ENCODE measurements around the gene COA8. TPM values are rescaled to one million over a fixed set of nuclear protein-coding genes. Genes with fewer than 3 reads are reported as not detected.
A peak's percentile ranks its signal among the peaks of the same experiment; 100 is the strongest.

COA8 gene
- total and polyA plus RNA-seq, 7 experiments from 2014 or later = 13.6 to 51.3 (median 25.5) TPM

DNA sequence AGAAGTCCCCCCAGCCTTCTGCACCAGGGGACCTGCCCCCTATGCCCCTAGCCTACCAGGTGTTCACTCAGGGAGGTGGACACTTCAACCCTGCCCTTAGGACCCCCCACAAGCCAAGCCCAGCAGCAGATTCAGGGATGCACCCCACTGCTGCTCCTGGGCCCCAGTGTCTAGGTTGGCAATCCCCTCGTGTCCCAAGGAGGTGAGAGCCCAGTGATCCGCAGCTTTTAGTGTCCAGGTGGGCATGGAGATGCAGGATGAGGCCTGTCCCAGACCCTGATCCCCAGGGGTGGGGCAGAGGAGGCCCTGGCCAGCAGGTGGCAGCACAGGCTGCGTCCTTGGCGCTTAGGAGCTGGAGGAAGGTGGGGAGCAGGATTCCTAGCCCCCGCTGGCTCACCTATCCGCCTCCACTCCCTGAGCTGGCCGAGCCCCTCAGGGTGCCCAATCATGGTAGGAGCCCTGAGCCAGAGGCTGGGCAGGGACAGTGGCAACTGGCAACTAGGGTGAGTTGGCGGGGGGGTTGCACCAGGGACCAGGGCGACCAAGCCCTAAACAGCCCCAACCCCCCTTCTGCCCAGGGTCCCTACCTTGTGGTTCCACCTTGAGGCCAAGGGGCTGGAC lies 44.2 kb upstream of the COA8 start:
- Histone ChIP-seq H3K27ac (ENCODE audit: low read depth, low read length) (no peak overlapping the region), H3K4me1 (ENCODE audit: control insufficient read depth in 2 of 2, insufficient read depth in 2 of 2, low read length in 2 of 2) (peaks cover 7 to 15% of the 10 kb centered on the region in 2 donors), H3K27me3 (ENCODE audit: control insufficient read depth in 2 of 2, insufficient read depth in 2 of 2, low read length in 2 of 2) (no peaks in the 10 kb centered on the region), H3K9me3 (ENCODE audit: control insufficient read depth in 2 of 3, low read length in 3 of 3) (no peaks in the 10 kb centered on the region), H3K36me3 (ENCODE audit: control insufficient read depth in 2 of 3, insufficient read depth in 3 of 3, low read length in 3 of 3) (no peaks in the 10 kb centered on the region), H3K4me3 (ENCODE audit: low read length) (no peak overlapping the region)
- no peaks in the 10 kb centered on the region for H3K9me3 Mint-ChIP-seq
- peak overlapping the region in 4 of 10 donors; percentile 44 to 80 (median 71) for H3K4me3 Mint-ChIP-seq
- DNase-seq = peak; percentile 24 to 69 (median 51)
- H3K27me3 Mint-ChIP-seq = peaks cover 0 to 11% (median 2%) of the 10 kb centered on the region in 5 donors
- CTCF ChIA-PET = interaction anchor here (0.7 to 1.5 kb wide), 7 partner anchors 12 to 33 kb away, joined by 3 to 5 read pairs (median 3); no protein-coding TSS in a partner anchor
- POLR2A ChIA-PET = interaction anchor here (0.7 to 1.8 kb wide), 4 partner anchors 9 to 39 kb away, joined by 3 to 8 read pairs (median 3); no protein-coding TSS in a partner anchor
- peak; percentile 44 for ATAC-seq
- intact Hi-C loops (cut with micrococcal nuclease) = loop anchor here (1.0 to 2.0 kb wide), 2 partner anchors 18 to 28 kb away; no protein-coding TSS in a partner anchor
- H3K36me3 Mint-ChIP-seq = no peaks in the 10 kb centered on the region
- peaks cover 0 to 17% (median 10%) of the 10 kb centered on the region in 7 donors for H3K4me1 Mint-ChIP-seq
- H3K27ac Mint-ChIP-seq = peak overlapping the region in 2 of 9 donors; percentile 34 to 57

DNA sequence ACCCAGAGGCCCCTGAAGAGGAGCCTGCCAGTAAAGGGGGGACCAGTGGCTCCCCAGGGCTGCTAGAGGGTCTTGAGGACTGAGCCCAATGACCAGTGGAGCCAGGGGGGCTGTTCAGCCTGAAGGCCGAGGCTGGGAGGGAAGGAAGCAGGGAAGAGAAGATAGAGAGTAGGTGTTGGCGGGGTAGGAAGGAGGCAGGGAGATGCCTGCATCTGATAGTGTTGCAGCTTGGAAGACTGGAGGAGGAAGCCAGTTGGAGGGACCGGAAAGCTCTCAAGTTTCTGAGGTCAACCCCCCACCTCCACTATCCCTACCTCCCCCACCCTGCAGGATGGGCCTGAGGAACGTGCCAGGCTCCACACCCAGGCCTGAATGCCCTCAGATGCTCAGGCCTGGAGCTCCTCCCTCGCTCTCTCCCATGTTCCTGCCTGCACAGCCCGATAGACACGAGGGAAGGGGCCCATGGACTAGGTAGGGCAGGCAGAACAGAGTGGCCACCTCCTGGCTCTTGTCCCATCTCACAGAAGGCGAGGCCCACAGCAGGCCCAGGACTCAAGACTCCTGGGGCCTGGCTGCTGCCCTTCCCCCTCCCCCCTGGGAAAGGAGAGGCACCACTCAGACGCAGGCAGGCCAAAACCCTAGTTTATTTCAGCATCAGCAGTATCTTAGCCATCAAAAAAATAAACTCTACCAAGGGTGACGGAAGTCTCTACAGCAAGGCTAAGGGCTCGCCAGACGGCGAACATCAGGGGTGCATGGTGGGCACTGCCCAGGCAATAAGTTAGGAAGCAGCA lies 43.5 kb upstream of the COA8 start:
- H3K4me1 Mint-ChIP-seq = peaks cover 0 to 17% (median 10%) of the 10 kb centered on the region in 7 donors
- peaks cover 0 to 18% (median 6%) of the 10 kb centered on the region in 5 donors for H3K27me3 Mint-ChIP-seq
- H3K36me3 ChIP-seq (ENCODE audit: control insufficient read depth in 2 of 3, insufficient read depth in 3 of 3, low read length in 3 of 3) = no peaks in the 10 kb centered on the region
- H3K27ac Mint-ChIP-seq = peak overlapping the region in 5 of 9 donors; percentile 34 to 83 (median 57)
- no peaks in the 10 kb centered on the region for H3K9me3 Mint-ChIP-seq
- ChIA-PET CTCF (interaction anchor here (0.7 to 1.5 kb wide), 7 partner anchors 11 to 33 kb away, joined by 3 to 5 read pairs (median 3); no protein-coding TSS in a partner anchor), POLR2A (interaction anchor here (0.7 to 1.8 kb wide), 4 partner anchors 8 to 39 kb away, joined by 3 to 8 read pairs (median 3); no protein-coding TSS in a partner anchor)
- H3K4me3 ChIP-seq (ENCODE audit: low read length) = no peak overlapping the region
- peak overlapping the region; percentile 26 to 81 (median 62) for H3K4me3 Mint-ChIP-seq
- intact Hi-C loops (cut with micrococcal nuclease) = loop anchor here in 1 of 2 donors (2.0 kb wide), 1 partner anchor 18 kb away; no protein-coding TSS in a partner anchor
- H3K4me1 ChIP-seq (ENCODE audit: control insufficient read depth in 2 of 2, insufficient read depth in 2 of 2, low read length in 2 of 2) = peaks cover 7 to 15% of the 10 kb centered on the region in 2 donors
- no peaks in the 10 kb centered on the region for H3K36me3 Mint-ChIP-seq
- ATAC-seq (no peak), DNase-seq (no peak)
- no peaks in the 10 kb centered on the region for H3K27me3 ChIP-seq (ENCODE audit: control insufficient read depth in 2 of 2, insufficient read depth in 2 of 2, low read length in 2 of 2)
- H3K27ac ChIP-seq (ENCODE audit: low read depth, low read length) = no peak overlapping the region
- H3K9me3 ChIP-seq (ENCODE audit: control insufficient read depth in 2 of 3, low read length in 3 of 3) = no peaks in the 10 kb centered on the region

DNA sequence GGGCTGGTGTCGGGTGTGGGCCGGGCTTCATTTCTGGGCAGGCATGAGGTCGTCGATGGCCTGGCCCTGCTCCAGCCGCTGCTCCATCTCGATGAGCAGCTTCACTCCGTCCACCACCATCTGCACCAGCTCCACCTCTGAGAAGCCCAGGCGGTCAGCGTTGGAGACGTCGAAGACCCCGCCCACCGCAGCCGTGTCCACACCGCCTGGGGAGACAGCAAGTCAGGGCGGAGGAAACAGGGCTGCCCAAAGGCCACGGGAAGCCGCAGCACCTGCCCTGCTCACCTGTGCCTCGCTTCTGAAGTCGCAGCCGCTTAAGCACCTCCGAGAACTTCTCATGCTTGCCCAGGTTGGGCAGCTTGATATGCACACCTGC lies 42.9 kb upstream of the COA8 start:
- H3K27ac Mint-ChIP-seq = peak overlapping the region in 3 of 9 donors; percentile 43 to 57 (median 49)
- intact Hi-C loops (cut with micrococcal nuclease) = loop anchor here (2.0 to 5.0 kb wide), 3 partner anchors 19 to 197 kb away; partner anchors contain the start of genes XRCC3 (in 2 of the 2) and ZFYVE21 (in 2 of the 2)
- POLR2A ChIA-PET = interaction anchor here (1.8 kb wide), 1 partner anchor 8 kb away, joined by 8 read pairs; no protein-coding TSS in a partner anchor

DNA sequence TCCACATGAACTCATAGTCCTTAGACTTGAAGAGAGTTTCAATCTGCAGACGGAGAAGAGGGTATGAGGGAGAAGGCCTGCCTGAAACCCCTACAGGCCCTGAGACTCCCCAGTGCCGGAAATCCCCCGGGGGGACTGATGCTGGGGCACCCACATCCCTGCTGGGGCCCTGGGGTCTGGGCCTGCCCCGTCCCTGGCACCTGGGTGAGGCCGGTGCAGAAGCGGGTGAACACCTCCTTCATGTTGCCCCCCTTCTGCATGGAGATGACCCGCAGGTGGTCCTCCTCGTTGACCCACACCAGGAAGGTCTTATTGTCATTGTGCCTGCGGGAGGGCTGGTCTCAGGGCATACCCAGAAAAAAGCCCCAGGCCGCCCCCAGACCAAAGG lies 42.5 kb upstream of the COA8 start:
- H3K4me1 Mint-ChIP-seq = peaks cover 0 to 17% (median 10%) of the 10 kb centered on the region in 7 donors
- no peak overlapping the region for H3K4me3 ChIP-seq (ENCODE audit: low read length)

More for the DNA sequence above, 42.9 kb upstream of the COA8 start:
- no peak overlapping the region for H3K27ac ChIP-seq (ENCODE audit: low read depth, low read length)
- no peak for ATAC-seq
- no peaks in the 10 kb centered on the region for H3K27me3 ChIP-seq (ENCODE audit: control insufficient read depth in 2 of 2, insufficient read depth in 2 of 2, low read length in 2 of 2)
- no peaks in the 10 kb centered on the region for H3K9me3 Mint-ChIP-seq
- H3K4me3 Mint-ChIP-seq = peak overlapping the region; percentile 34 to 81 (median 58)
- no peaks in the 10 kb centered on the region for H3K36me3 ChIP-seq (ENCODE audit: control insufficient read depth in 2 of 3, insufficient read depth in 3 of 3, low read length in 3 of 3)
- H3K27me3 Mint-ChIP-seq = peaks cover 0 to 24% (median 6%) of the 10 kb centered on the region in 5 donors
- no peaks in the 10 kb centered on the region for H3K36me3 Mint-ChIP-seq
- no peak overlapping the region for H3K4me3 ChIP-seq (ENCODE audit: low read length)
- no peaks in the 10 kb centered on the region for H3K9me3 ChIP-seq (ENCODE audit: control insufficient read depth in 2 of 3, low read length in 3 of 3)
- CTCF ChIA-PET = interaction anchor here (1.4 kb wide), 1 partner anchor 26 kb away, joined by 4 read pairs; no protein-coding TSS in a partner anchor
- peaks cover 7 to 15% of the 10 kb centered on the region in 2 donors for H3K4me1 ChIP-seq (ENCODE audit: control insufficient read depth in 2 of 2, insufficient read depth in 2 of 2, low read length in 2 of 2)
- peaks cover 0 to 17% (median 10%) of the 10 kb centered on the region in 7 donors for H3K4me1 Mint-ChIP-seq
- no peak for DNase-seq

DNA sequence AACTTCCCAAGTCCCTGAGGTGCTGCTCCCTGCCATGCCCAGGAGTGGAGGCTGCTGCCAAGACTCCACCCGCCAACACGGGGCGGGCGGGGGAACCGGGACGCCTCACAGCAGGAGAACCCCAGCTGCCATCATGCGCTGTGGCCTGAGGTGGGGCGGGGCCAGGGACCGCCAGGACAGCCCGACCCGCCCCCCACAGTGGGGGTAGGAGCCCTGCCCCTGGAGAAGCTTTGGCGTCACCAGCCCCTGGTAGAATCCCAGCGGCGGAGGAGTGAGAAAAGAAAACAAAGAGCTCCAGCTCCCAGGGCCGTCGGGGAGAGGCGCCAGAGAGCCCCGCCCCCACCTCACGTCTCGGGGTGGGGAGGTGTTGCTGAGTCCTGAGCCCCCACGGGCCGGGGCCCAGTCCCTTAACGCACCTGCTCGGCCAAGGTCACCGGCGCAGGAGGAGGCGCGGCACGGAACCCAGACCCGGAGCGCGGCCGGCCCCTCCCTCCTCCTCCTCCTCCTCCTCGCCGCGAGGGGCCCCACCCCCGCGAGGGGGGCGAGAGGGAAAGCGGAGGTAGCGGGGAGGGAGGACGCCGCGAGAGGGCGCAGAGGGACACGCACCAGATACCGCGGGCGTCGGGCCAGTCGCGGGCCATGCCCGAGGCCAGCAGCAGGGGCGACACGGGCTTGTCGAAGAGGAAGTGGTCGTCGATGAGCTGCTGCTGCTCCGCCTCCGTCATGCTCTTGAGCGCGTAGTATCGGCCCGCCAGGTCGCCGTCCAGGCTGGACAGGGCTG lies 41.9 kb upstream of the COA8 start:
- peak overlapping the region; percentile 18 to 77 (median 64) for H3K4me3 Mint-ChIP-seq
- intact Hi-C loops (cut with micrococcal nuclease) = loop anchor here (1.0 to 5.0 kb wide), 4 partner anchors 8 to 196 kb away; partner anchors contain the start of genes TRMT61A (in 2 of the 2), XRCC3 (in 2 of the 2), ZFYVE21 (in 2 of the 2) and BAG5 (in 1 of the 2)
- H3K4me1 ChIP-seq (ENCODE audit: control insufficient read depth in 2 of 2, insufficient read depth in 2 of 2, low read length in 2 of 2) = peaks cover 7 to 15% of the 10 kb centered on the region in 2 donors

More for the DNA sequence above, 42.5 kb upstream of the COA8 start:
- H3K36me3 Mint-ChIP-seq = no peaks in the 10 kb centered on the region
- ChIA-PET CTCF (interaction anchor here (0.7 to 1.3 kb wide), 3 partner anchors 13 to 324 kb away, joined by 3 to 6 read pairs (median 4); no protein-coding TSS in a partner anchor), POLR2A (no interaction called here)
- no peak for ATAC-seq
- DNase-seq = no peak
- Histone ChIP-seq H3K27ac (ENCODE audit: low read depth, low read length) (no peak overlapping the region), H3K36me3 (ENCODE audit: control insufficient read depth in 2 of 3, insufficient read depth in 3 of 3, low read length in 3 of 3) (no peaks in the 10 kb centered on the region), H3K9me3 (ENCODE audit: control insufficient read depth in 2 of 3, low read length in 3 of 3) (no peaks in the 10 kb centered on the region), H3K27me3 (ENCODE audit: control insufficient read depth in 2 of 2, insufficient read depth in 2 of 2, low read length in 2 of 2) (no peaks in the 10 kb centered on the region), H3K4me1 (ENCODE audit: control insufficient read depth in 2 of 2, insufficient read depth in 2 of 2, low read length in 2 of 2) (peaks cover 7 to 15% of the 10 kb centered on the region in 2 donors)
- peak overlapping the region; percentile 37 to 77 (median 64) for H3K4me3 Mint-ChIP-seq
- intact Hi-C loops (cut with micrococcal nuclease) = loop anchor here (2.0 to 5.0 kb wide), 2 partner anchors 195 to 197 kb away; partner anchors contain the start of genes XRCC3 (in 2 of the 2) and ZFYVE21 (in 2 of the 2)
- peaks cover 0 to 28% (median 6%) of the 10 kb centered on the region in 5 donors for H3K27me3 Mint-ChIP-seq
- H3K9me3 Mint-ChIP-seq = no peaks in the 10 kb centered on the region
- peak overlapping the region in 1 of 9 donors; percentile 49 for H3K27ac Mint-ChIP-seq

More for the DNA sequence above, 41.9 kb upstream of the COA8 start:
- CTCF ChIA-PET = interaction anchor here (0.6 to 1.3 kb wide), 5 partner anchors 12 to 460 kb away, joined by 3 to 6 read pairs (median 3); no protein-coding TSS in a partner anchor
- DNase-seq (peak; percentile 48 to 72 (median 60)), ATAC-seq (peak; percentile 85)
- Mint-ChIP-seq H3K9me3 (no peaks in the 10 kb centered on the region), H3K27ac (no peak overlapping the region), H3K4me1 (peaks cover 0 to 21% (median 13%) of the 10 kb centered on the region in 7 donors), H3K36me3 (no peaks in the 10 kb centered on the region), H3K27me3 (peaks cover 0 to 33% (median 6%) of the 10 kb centered on the region in 5 donors)
- Histone ChIP-seq H3K27me3 (ENCODE audit: control insufficient read depth in 2 of 2, insufficient read depth in 2 of 2, low read length in 2 of 2) (no peaks in the 10 kb centered on the region), H3K27ac (ENCODE audit: low read depth, low read length) (no peak overlapping the region), H3K9me3 (ENCODE audit: control insufficient read depth in 2 of 3, low read length in 3 of 3) (no peaks in the 10 kb centered on the region), H3K4me3 (ENCODE audit: low read length) (peak overlapping the region; percentile 37), H3K36me3 (ENCODE audit: control insufficient read depth in 2 of 3, insufficient read depth in 3 of 3, low read length in 3 of 3) (no peaks in the 10 kb centered on the region)
- POLR2A ChIA-PET = no interaction called here
